GM13977 (cell line): ENCODE results near the gene HM13.
"Not testable (repeated sequence)": the region's sequence is repeated elsewhere in the genome, so short reads cannot be mapped to it uniquely, and the experiment has no call there.

ENCODE experiments used
- DNase-seq: peaks from one replicate; pipeline ENCODE4 v3.0.0; 2012; ENCODE audit warnings: low spot score
- CTCF ChIP-seq: IDR thresholded peaks from 2 replicates; pipeline ENCODE4 v1.5.1; 2012; ENCODE audit warnings: mild to moderate bottlenecking, control low read depth; ENCODE audit not compliant: insufficient read depth; ENCODE audit errors: extremely low read depth, missing control alignments
- in situ Hi-C: fragments of 300-500 bp; cut with MboI; formaldehyde crosslinking; loops from one replicate; pipeline ENCODE4 v1.12.0; 2022; ENCODE audit warnings: low sequenced_read_pairs, low pct_unique_long_range_greater_than_20kb, mixed read lengths, inconsistent platforms; ENCODE audit not compliant: unreplicated experiment

HM13 gene

GRCh38 chr20:31605031-31605901 is 91.0 kb downstream of the HM13 start, which contains the start of gene ID1:
Gene ID1, plus strand, starts transcription at chr20:31605289. Its CDS starts 99 bp downstream, at chr20:31605388.
- in situ Hi-C loops: no loop called here
- TF ChIP-seq CTCF: no peak
- DNase-seq: peak; percentile 95

- DNase-seq: peak; percentile 49
- no peak for TF ChIP-seq CTCF
- in situ Hi-C loops: no loop called here
Measured at GRCh38 chr20:31605902-31606803, 91.9 kb downstream of the HM13 start.

- in situ Hi-C loops: no loop called here
- DNase-seq: peak; percentile 26
- no peak for TF ChIP-seq CTCF
Measured at GRCh38 chr20:31606804-31607639, 92.8 kb downstream of the HM13 start.

GRCh38 chr20:31607640-31608250 is 93.5 kb downstream of the HM13 start:
- TF ChIP-seq CTCF: no peak
- in situ Hi-C loops: no loop called here
- DNase-seq: peak; percentile 24

- peak; percentile 26 for DNase-seq
- in situ Hi-C loops: no loop called here
- no peak for TF ChIP-seq CTCF
Measured at GRCh38 chr20:31608251-31608945, 94.2 kb downstream of the HM13 start.

GRCh38 chr20:31612271-31612640 is 98.0 kb downstream of the HM13 start:
- not testable (repeated sequence) for DNase-seq

More at GRCh38 chr20:31612271-31612640, 98.0 kb downstream of the HM13 start:
- in situ Hi-C loops: not testable (repeated sequence)
